Tibial artery (tissue), 4 donors: ENCODE results near the gene FCER2.

ENCODE experiments used
- DNase-seq, 2 donors: peaks; one replicate each; pipeline ENCODE4 v3.0.0-alpha.2; 2019
- H3K27ac ChIP-seq, 2 donors: fragments of 200-600 bp; sonication (generic) in 1 of 2; 1 replicate in 1 of 2; 2 replicates in 1 of 2; pipeline ENCODE4 v1.5.1; 2018 to 2019; ENCODE audit warnings: mild to moderate bottlenecking in 1 of 2
- H3K27me3 ChIP-seq, 2 donors: fragments of 200-600 bp; sonication (generic) in 1 of 2; one replicate each; pipeline versions ENCODE4 v1.5.1 to v1.6.0; 2016 to 2019
- H3K36me3 ChIP-seq, 3 donors: fragments of 200-600 bp; sonication (generic) in 2 of 3; one replicate each; pipeline ENCODE4 v1.5.1; 2016 to 2019; ENCODE audit warnings: mild to moderate bottlenecking in 2 of 3
- H3K4me1 ChIP-seq, 4 donors: fragments of 200-600 bp; sonication (generic) in 2 of 4; 1 replicate in 3 of 4; 2 replicates in 1 of 4; pipeline ENCODE4 v1.5.1; 2016 to 2019
- H3K4me3 ChIP-seq, 2 donors: fragments of 200-600 bp; sonication (generic) in 1 of 2; 1 replicate in 1 of 2; 2 replicates in 1 of 2; pipeline ENCODE4 v1.5.1; 2018 to 2019; ENCODE audit warnings: mild to moderate bottlenecking in 2 of 2
- H3K9me3 ChIP-seq, 3 donors: fragments of 200-600 bp; sonication (generic) in 1 of 3; one replicate each; pipeline ENCODE4 v1.5.1; 2016 to 2019
- CTCF ChIP-seq, 2 experiments: fragments of 200-600 bp in 1 of 2; fragments of 450-650 bp in 1 of 2; IDR thresholded peaks; one replicate each; pipeline ENCODE4 v1.5.1; 2017 to 2019; ENCODE audit warnings: antibody characterized with exemption in 2 of 2, mild to moderate bottlenecking in 1 of 2, moderate library complexity in 1 of 2
- intact Hi-C: fragments of 100-400 bp; cut with DNase I; formaldehyde crosslinking; loops from one replicate; pipeline ENCODE4 v1.15.0; 2023; ENCODE audit warnings: low total_unique reads

FCER2 gene

GRCh38 chr19:7731218-7731595 is 29.3 kb upstream of the FCER2 start:
- intact Hi-C loops: no loop called here
- Histone ChIP-seq H3K36me3 (no peaks in the 10 kb centered on the region), H3K4me1 (no peaks in the 10 kb centered on the region), H3K9me3 (no peaks in the 10 kb centered on the region), H3K27me3 (peaks cover 0 to 51% of the 10 kb centered on the region in 2 donors), H3K27ac (no peak overlapping the region), H3K4me3 (no peak overlapping the region)
- TF ChIP-seq CTCF (IDR thresholded peaks at IDR 0.05): no peak
- DNase-seq: no peak

GRCh38 chr19:7730286-7731217 is 28.6 kb upstream of the FCER2 start:
- intact Hi-C loops: no loop called here
- Histone ChIP-seq H3K9me3 (no peaks in the 10 kb centered on the region), H3K27me3 (peaks cover 0 to 51% of the 10 kb centered on the region in 2 donors), H3K36me3 (no peaks in the 10 kb centered on the region), H3K4me1 (no peaks in the 10 kb centered on the region), H3K4me3 (no peak overlapping the region), H3K27ac (no peak overlapping the region)
- TF ChIP-seq CTCF (IDR thresholded peaks at IDR 0.05): no peak
- DNase-seq: no peak

- H3K27ac ChIP-seq: no peak overlapping the region
- intact Hi-C loops: no loop called here
- no peak overlapping the region for H3K4me3 ChIP-seq
- TF ChIP-seq CTCF (IDR thresholded peaks at IDR 0.05): no peak
- H3K36me3 ChIP-seq: no peaks in the 10 kb centered on the region
- H3K4me1 ChIP-seq: no peaks in the 10 kb centered on the region
- H3K27me3 ChIP-seq: peaks cover 0 to 54% of the 10 kb centered on the region in 2 donors
- no peak for DNase-seq
- no peaks in the 10 kb centered on the region for H3K9me3 ChIP-seq
These were observed 27.9 kb upstream of the FCER2 start for GRCh38 chr19:7729831-7730285.

- Histone ChIP-seq H3K4me3 (no peak overlapping the region), H3K4me1 (no peaks in the 10 kb centered on the region), H3K27me3 (peaks cover 0 to 54% of the 10 kb centered on the region in 2 donors), H3K36me3 (no peaks in the 10 kb centered on the region), H3K9me3 (no peaks in the 10 kb centered on the region), H3K27ac (no peak overlapping the region)
- DNase-seq: no peak
- no peak for TF ChIP-seq CTCF (IDR thresholded peaks at IDR 0.05)
- intact Hi-C loops: no loop called here
These were observed 27.3 kb upstream of the FCER2 start for GRCh38 chr19:7729211-7729610.

GRCh38 chr19:7725791-7726190 is 23.9 kb upstream of the FCER2 start:
- intact Hi-C loops: no loop called here
- H3K9me3 ChIP-seq: no peaks in the 10 kb centered on the region
- no peak for TF ChIP-seq CTCF (IDR thresholded peaks at IDR 0.05)
- no peaks in the 10 kb centered on the region for H3K36me3 ChIP-seq
- peaks cover 0 to 37% of the 10 kb centered on the region in 2 donors for H3K27me3 ChIP-seq
- H3K4me3 ChIP-seq: no peak overlapping the region
- H3K4me1 ChIP-seq: no peaks in the 10 kb centered on the region
- no peak overlapping the region for H3K27ac ChIP-seq
- DNase-seq: no peak
